Ascending aorta (tissue), 2 donors: ENCODE measurements around the gene DEPDC4. TPM values are rescaled to one million over a fixed set of nuclear protein-coding genes. Genes with fewer than 3 reads are reported as not detected.
A peak's percentile ranks its signal among the peaks of the same experiment; 100 is the strongest.
"Not testable (repeated sequence)": the region's sequence is repeated elsewhere in the genome, so short reads cannot be mapped to it uniquely, and the experiment has no call there.

Experiments
- DNase-seq, 2 donors: peaks; one replicate each; pipeline ENCODE4 v3.0.0-alpha.2; 2019; ENCODE audit warnings: low spot score in 2 of 2
- H3K27ac ChIP-seq, 2 donors: fragments of 200-600 bp; sonication (generic); one replicate each; pipeline ENCODE4 v1.5.1; 2016 to 2017; ENCODE audit warnings: mild to moderate bottlenecking in 1 of 2
- H3K27me3 ChIP-seq: fragments of 200-600 bp; sonication (generic); one replicate; pipeline ENCODE4 v1.5.1; 2017
- H3K36me3 ChIP-seq, 2 donors: fragments of 200-600 bp; sonication (generic); one replicate each; pipeline ENCODE4 v1.5.1; 2016
- H3K4me1 ChIP-seq, 2 donors: fragments of 200-600 bp; sonication (generic); one replicate each; pipeline ENCODE4 v1.5.1; 2016 to 2017; ENCODE audit warnings: mild to moderate bottlenecking in 1 of 2
- H3K4me3 ChIP-seq, 2 donors: fragments of 200-600 bp; sonication (generic); one replicate each; pipeline ENCODE4 v1.5.1; 2016 to 2017; ENCODE audit warnings: mild to moderate bottlenecking in 1 of 2
- H3K9me3 ChIP-seq, 2 donors: fragments of 200-600 bp; sonication (generic); one replicate each; pipeline ENCODE4 v1.5.1; 2016
- CTCF ChIP-seq, 3 experiments: fragments of 200-600 bp in 2 of 3; fragments of 450-650 bp in 1 of 3; sonication (generic) in 2 of 3; IDR thresholded peaks; one replicate each; pipeline ENCODE4 v1.5.1; 2016 to 2019; ENCODE audit warnings: antibody characterized with exemption in 3 of 3, mild to moderate bottlenecking in 1 of 3, moderate library complexity in 1 of 3
- intact Hi-C: fragments of 100-400 bp; cut with DNase I; formaldehyde crosslinking; loops from one replicate; pipeline ENCODE4 v1.15.1; 2023
- total RNA-seq: library from RNA; depleted of rRNA; stranded (reverse); fragments of >200 nt; gene quantifications from one replicate; pipeline ENCODE4 v1.1.0, GENCODE V29; 2016

Gene DEPDC4
- total RNA-seq, 1 donor from 2014 or later = not detected

- H3K27me3 ChIP-seq = no peaks in the 10 kb centered on the region
- H3K36me3 ChIP-seq = no peaks in the 10 kb centered on the region
- H3K27ac ChIP-seq = peak overlapping the region; percentile 97 to 98
- no peaks in the 10 kb centered on the region for H3K9me3 ChIP-seq
- TF ChIP-seq CTCF (IDR thresholded peaks at IDR 0.05) = no peak
- H3K4me3 ChIP-seq = peak overlapping the region; percentile 95 to 100
- intact Hi-C loops = loop anchor here (1.0 to 10.0 kb wide), 5 partner anchors 67 to 1753 kb away; partner anchors contain the start of genes ACTR6, BLTP3B, CHPT1 and DRAM1
- peaks cover 0 to 22% of the 10 kb centered on the region in 2 donors for H3K4me1 ChIP-seq
- DNase-seq = no peak
These were observed 863 bp upstream of the DEPDC4 start for GRCh38 chr12:100267603-100268281.

- Histone ChIP-seq H3K36me3 (no peaks in the 10 kb centered on the region), H3K4me1 (peaks cover 0 to 20% of the 10 kb centered on the region in 2 donors), H3K27me3 (no peaks in the 10 kb centered on the region), H3K27ac (peak overlapping the region; percentile 97 to 98), H3K9me3 (no peaks in the 10 kb centered on the region), H3K4me3 (peak overlapping the region; percentile 95 to 100)
- no peak for TF ChIP-seq CTCF (IDR thresholded peaks at IDR 0.05)
- no peak for DNase-seq
- intact Hi-C loops = loop anchor here (5.0 to 10.0 kb wide), 3 partner anchors 1431 to 1752 kb away; partner anchors contain the start of genes CHPT1, DRAM1 and TMPO
These were observed 369 bp downstream of the DEPDC4 start for GRCh38 chr12:100266585-100266834.

GRCh38 chr12:100265732-100266584 lies 921 bp downstream of the DEPDC4 start:
- peak overlapping the region; percentile 95 to 100 for H3K4me3 ChIP-seq
- no peaks in the 10 kb centered on the region for H3K36me3 ChIP-seq
- TF ChIP-seq CTCF (IDR thresholded peaks at IDR 0.05) = no peak
- intact Hi-C loops = loop anchor here (5.0 to 10.0 kb wide), 3 partner anchors 1431 to 1751 kb away; partner anchors contain the start of genes CHPT1, DRAM1 and TMPO
- peak overlapping the region; percentile 97 to 98 for H3K27ac ChIP-seq
- peaks cover 0 to 20% of the 10 kb centered on the region in 2 donors for H3K4me1 ChIP-seq
- DNase-seq = no peak
- H3K27me3 ChIP-seq = no peaks in the 10 kb centered on the region
- no peaks in the 10 kb centered on the region for H3K9me3 ChIP-seq

- peaks cover 0 to 17% of the 10 kb centered on the region in 2 donors for H3K4me1 ChIP-seq
- H3K9me3 ChIP-seq, H3K36me3 ChIP-seq, H3K27ac ChIP-seq, H3K4me3 ChIP-seq, H3K27me3 ChIP-seq, DNase-seq: not testable (repeated sequence)
- intact Hi-C loops = loop anchor here (5.0 to 10.0 kb wide), 3 partner anchors 1432 to 1750 kb away; partner anchors contain the start of genes CHPT1, DRAM1 and TMPO
These were observed 1.8 kb downstream of the DEPDC4 start for GRCh38 chr12:100265107-100265506.

GRCh38 chr12:100263131-100263530 lies 3.7 kb downstream of the DEPDC4 start:
- no peaks in the 10 kb centered on the region for H3K27me3 ChIP-seq
- no peak overlapping the region for H3K4me3 ChIP-seq
- TF ChIP-seq CTCF (IDR thresholded peaks at IDR 0.05) = no peak
- H3K27ac ChIP-seq = no peak overlapping the region
- no peaks in the 10 kb centered on the region for H3K36me3 ChIP-seq
- DNase-seq = no peak
- intact Hi-C loops = loop anchor here (10.0 kb wide), 1 partner anchor 1748 kb away; the partner anchor contains the start of gene TMPO
- H3K4me1 ChIP-seq = no peaks in the 10 kb centered on the region
- no peaks in the 10 kb centered on the region for H3K9me3 ChIP-seq

- H3K9me3 ChIP-seq = no peaks in the 10 kb centered on the region
- no peaks in the 10 kb centered on the region for H3K36me3 ChIP-seq
- H3K27ac ChIP-seq = no peak overlapping the region
- H3K27me3 ChIP-seq = no peaks in the 10 kb centered on the region
- no peaks in the 10 kb centered on the region for H3K4me1 ChIP-seq
- DNase-seq = no peak
- no peak for TF ChIP-seq CTCF (IDR thresholded peaks at IDR 0.05)
- intact Hi-C loops = no loop called here
- no peak overlapping the region for H3K4me3 ChIP-seq
These were observed 8.8 kb downstream of the DEPDC4 start for GRCh38 chr12:100258127-100258526.
